CD4-positive, alpha-beta T cell (primary cell): ENCODE measurements around the gene FAM171A2. TPM values are rescaled to one million over a fixed set of nuclear protein-coding genes. Genes with fewer than 3 reads are reported as not detected.

Source experiments
- ATAC-seq: fragments of 200-7000 bp; cut with Tn5 transposase; one replicate; pipeline ENCODE4 v1.10.0; 2022; ENCODE audit warnings: mild to moderate bottlenecking; ENCODE audit not compliant: poor library complexity
- CTCF ChIA-PET: fragments of 350-600 bp; sonication (Branson Sonifier 250); formaldehyde crosslinking; loops from one replicate; lab custom pipeline; 2021; ENCODE audit warnings: antibody characterized with exemption, inconsistent platforms; lab: Charles Lee
- POLR2A ChIA-PET: fragments of 350-600 bp; sonication (Branson Sonifier 250); formaldehyde crosslinking; loops from one replicate; lab custom pipeline; 2021; ENCODE audit warnings: antibody characterized with exemption, inconsistent platforms; lab: Charles Lee
- DNase-seq, 14 experiments: peaks; one replicate each; pipeline ENCODE4 v3.0.0-alpha.2; 2013 to 2020; ENCODE audit warnings: mixed read lengths in 2 of 14
- H3K27ac ChIP-seq, 2 donors: one replicate each; pipeline versions ENCODE4 v1.5.1 to v1.7.0; 2013; ENCODE audit warnings: low read length in 2 of 2, low read depth in 1 of 2, mild to moderate bottlenecking in 1 of 2
- H3K27me3 ChIP-seq, 2 experiments: 1 replicate in 1 of 2; 2 replicates in 1 of 2; pipeline versions ENCODE4 v1.6.1 to v1.7.0; 2013; ENCODE audit warnings: low read length in 2 of 2, control low read depth in 1 of 2, mild to moderate bottlenecking in 1 of 2, moderate library complexity in 1 of 2; ENCODE audit not compliant: insufficient read depth in 2 of 2, control insufficient read depth in 1 of 2
- H3K36me3 ChIP-seq: one replicate; pipeline ENCODE4 v1.6.1; 2013; ENCODE audit warnings: low read length, control low read depth; ENCODE audit not compliant: insufficient read depth
- H3K4me1 ChIP-seq: one replicate; pipeline ENCODE4 v1.6.1; 2013; ENCODE audit warnings: low read length, control low read depth; ENCODE audit not compliant: insufficient read depth
- H3K4me3 ChIP-seq: one replicate; pipeline ENCODE4 v1.5.1; 2013; ENCODE audit warnings: mild to moderate bottlenecking, low read length, moderate library complexity
- H3K9me3 ChIP-seq, 2 experiments: 1 replicate in 1 of 2; 2 replicates in 1 of 2; pipeline versions ENCODE4 v1.6.1 to v1.7.0; 2013; ENCODE audit warnings: low read length in 2 of 2, mild to moderate bottlenecking in 2 of 2, control low read depth in 1 of 2, moderate library complexity in 1 of 2; ENCODE audit not compliant: control insufficient read depth in 1 of 2, insufficient read depth in 1 of 2
- H3K27ac Mint-ChIP-seq: one replicate; pipeline ENCODE4 v1.8.0; 2020; ENCODE audit warnings: mixed read lengths
- H3K27me3 Mint-ChIP-seq: one replicate; pipeline ENCODE4 v1.8.0; 2021; ENCODE audit warnings: mixed read lengths
- H3K36me3 Mint-ChIP-seq: one replicate; pipeline ENCODE4 v1.8.0; 2021; ENCODE audit warnings: low read depth, mixed read lengths
- H3K4me1 Mint-ChIP-seq: one replicate; pipeline ENCODE4 v1.8.0; 2021; ENCODE audit warnings: low read depth, mixed read lengths
- H3K4me3 Mint-ChIP-seq: one replicate; pipeline ENCODE4 v1.8.0; 2020; ENCODE audit warnings: mild to moderate bottlenecking, mixed read lengths
- H3K9me3 Mint-ChIP-seq: one replicate; pipeline ENCODE4 v1.8.0; 2020; ENCODE audit warnings: mixed read lengths
- intact Hi-C, 2 experiments: fragments of 100-400 bp; cut with DNase I in 1 of 2; cut with micrococcal nuclease in 1 of 2; formaldehyde crosslinking; loops; one replicate each; pipeline versions ENCODE4 v1.15.1 to v1.9.0; 2023 to 2025; cut with DNase I, micrococcal nuclease
- total RNA-seq, 174 experiments: library from RNA in 2 of 174; stranded (reverse) in 2 of 174; gene quantifications; one replicate each; pipeline ENCODE4 v1.2.3 and lab custom pipeline; 2021 to 2026
- TF ChIP-seq, protein P1 (sequence below): fragments of 200-600 bp; IDR thresholded peaks from one replicate; pipeline ENCODE4 v1.8.0; 2022; ENCODE audit warnings: antibody characterized with exemption, mild to moderate bottlenecking

Gene FAM171A2
- total RNA-seq, 2 experiments from 2014 or later, result 0.08 to 0.19 TPM

DNA sequence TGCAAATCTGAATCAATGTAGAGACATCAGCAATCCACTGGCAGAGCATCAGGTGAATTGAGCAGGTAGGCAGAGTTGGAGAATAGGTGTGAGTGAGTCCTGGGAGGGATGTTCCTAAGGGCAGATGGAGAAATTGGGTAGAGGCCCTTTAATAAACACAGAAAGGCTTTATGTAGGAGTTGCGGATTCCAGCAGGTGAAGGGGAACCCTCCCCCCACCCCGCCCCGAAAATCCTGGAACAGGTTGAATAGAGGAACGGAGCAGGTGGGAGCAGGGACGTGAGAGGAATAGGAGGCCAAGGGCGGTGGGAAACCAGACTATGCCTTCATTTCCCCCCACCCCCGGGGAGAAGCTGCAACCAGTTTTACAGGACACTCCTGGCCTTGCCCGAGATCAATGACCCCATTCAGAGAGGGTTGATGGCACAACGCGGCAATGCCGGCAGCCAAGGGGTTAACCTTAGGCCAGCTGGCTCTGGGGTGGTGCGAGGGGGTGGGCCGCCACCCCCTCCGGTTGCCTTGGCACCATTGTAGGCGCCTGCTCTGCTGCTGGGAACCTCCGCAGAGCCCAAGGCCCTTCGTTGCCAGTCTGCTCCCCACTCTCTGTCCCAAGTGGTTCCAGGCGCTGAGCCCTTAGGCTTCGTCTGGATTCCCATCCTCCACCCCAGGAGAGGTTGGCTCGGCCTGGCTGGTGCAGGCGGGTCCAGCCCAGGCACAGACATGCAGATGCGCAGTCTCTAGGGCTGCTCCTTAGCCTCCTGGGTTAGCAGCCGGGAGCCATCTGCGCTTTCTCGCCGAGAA is 56.1 kb downstream of the FAM171A2 start:
- Mint-ChIP-seq H3K36me3 (no peaks in the 10 kb centered on the region), H3K9me3 (no peaks in the 10 kb centered on the region), H3K27ac (no peak overlapping the region), H3K4me1 (peaks cover 23% of the 10 kb centered on the region), H3K4me3 (peak overlapping the region; percentile 37), H3K27me3 (peaks cover 53% of the 10 kb centered on the region)
- ATAC-seq, result peak; percentile 31
- H3K36me3 ChIP-seq, result no peaks in the 10 kb centered on the region
- no peak for DNase-seq
- intact Hi-C loops, result loop anchor here in 1 of 2 experiments (2.0 kb wide), 1 partner anchor 17 kb away; the partner anchor contains the start of gene SLC25A39
- ChIA-PET CTCF (interaction anchor here (0.6 to 1.2 kb wide), 2 partner anchors 97 to 199 kb away, joined by 3 read pairs; no protein-coding TSS in a partner anchor), POLR2A (interaction anchor here (1.0 to 2.3 kb wide), 4 partner anchors 19 to 184 kb away, joined by 3 to 12 read pairs (median 6); partner anchors contain the start of genes HDAC5 and UBTF)
- H3K4me3 ChIP-seq, result peak overlapping the region; percentile 38
- H3K4me1 ChIP-seq, result peaks cover 26% of the 10 kb centered on the region
- peaks cover 0 to 5% of the 10 kb centered on the region in 2 experiments for H3K9me3 ChIP-seq
- H3K27me3 ChIP-seq, result peaks cover 20 to 21% of the 10 kb centered on the region in 2 experiments
- TF ChIP-seq, protein P1, sequence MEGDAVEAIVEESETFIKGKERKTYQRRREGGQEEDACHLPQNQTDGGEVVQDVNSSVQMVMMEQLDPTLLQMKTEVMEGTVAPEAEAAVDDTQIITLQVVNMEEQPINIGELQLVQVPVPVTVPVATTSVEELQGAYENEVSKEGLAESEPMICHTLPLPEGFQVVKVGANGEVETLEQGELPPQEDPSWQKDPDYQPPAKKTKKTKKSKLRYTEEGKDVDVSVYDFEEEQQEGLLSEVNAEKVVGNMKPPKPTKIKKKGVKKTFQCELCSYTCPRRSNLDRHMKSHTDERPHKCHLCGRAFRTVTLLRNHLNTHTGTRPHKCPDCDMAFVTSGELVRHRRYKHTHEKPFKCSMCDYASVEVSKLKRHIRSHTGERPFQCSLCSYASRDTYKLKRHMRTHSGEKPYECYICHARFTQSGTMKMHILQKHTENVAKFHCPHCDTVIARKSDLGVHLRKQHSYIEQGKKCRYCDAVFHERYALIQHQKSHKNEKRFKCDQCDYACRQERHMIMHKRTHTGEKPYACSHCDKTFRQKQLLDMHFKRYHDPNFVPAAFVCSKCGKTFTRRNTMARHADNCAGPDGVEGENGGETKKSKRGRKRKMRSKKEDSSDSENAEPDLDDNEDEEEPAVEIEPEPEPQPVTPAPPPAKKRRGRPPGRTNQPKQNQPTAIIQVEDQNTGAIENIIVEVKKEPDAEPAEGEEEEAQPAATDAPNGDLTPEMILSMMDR, result no peak
- no peak overlapping the region for H3K27ac ChIP-seq

DNA sequence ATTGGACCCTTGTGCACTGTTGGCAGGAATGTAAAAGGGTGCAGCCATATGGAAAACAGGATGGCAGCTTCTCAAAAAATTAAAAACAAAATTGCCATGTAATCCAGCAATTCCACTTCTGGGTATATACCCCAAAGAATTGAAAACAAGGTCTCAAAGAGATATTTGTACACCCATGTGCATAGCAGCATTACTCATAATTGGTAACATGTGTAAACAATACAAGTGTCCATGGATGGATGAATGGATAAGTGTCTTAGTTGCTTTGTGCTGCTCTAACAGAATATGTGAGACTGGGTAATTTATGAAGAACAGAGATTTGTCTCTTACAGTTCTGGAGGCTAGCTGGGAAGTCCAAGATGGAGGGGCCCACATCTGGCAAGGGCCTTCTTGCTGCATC is 59.0 kb downstream of the FAM171A2 start:
- intact Hi-C loops, result no loop called here

More for the DNA sequence above, 59.0 kb downstream of the FAM171A2 start:
- Mint-ChIP-seq H3K36me3 (no peaks in the 10 kb centered on the region), H3K27me3 (peaks cover 47% of the 10 kb centered on the region), H3K4me1 (peaks cover 18% of the 10 kb centered on the region), H3K27ac (no peak overlapping the region), H3K9me3 (no peaks in the 10 kb centered on the region), H3K4me3 (no peak overlapping the region)
- peaks cover 25% of the 10 kb centered on the region for H3K4me1 ChIP-seq
- ChIA-PET POLR2A (no interaction called here), CTCF (no interaction called here)
- no peak overlapping the region for H3K27ac ChIP-seq
- peaks cover 0 to 5% of the 10 kb centered on the region in 2 experiments for H3K9me3 ChIP-seq
- ATAC-seq (no peak), DNase-seq (no peak)
- H3K27me3 ChIP-seq, result peaks cover 20% of the 10 kb centered on the region in 2 experiments
- TF ChIP-seq, protein P1, result no peak
- H3K4me3 ChIP-seq, result no peak overlapping the region
- H3K36me3 ChIP-seq, result no peaks in the 10 kb centered on the region

Other genes starting within 250 kb of the FAM171A2 start
- gene HDAC5, start 240.2 kb downstream of the FAM171A2 start, total RNA-seq, result 10 to 100 TPM; 92.0 to 92.5 TPM
- 1 to 10 TPM; 1.6 TPM for gene HROB, start 221.9 kb downstream of the FAM171A2 start, total RNA-seq
- under 1 TPM in 1 of 2 experiments, not detected in 1; 0.11 TPM for gene ASB16, start 193.1 kb downstream of the FAM171A2 start, total RNA-seq
- 10 to 100 TPM; 33.3 to 34.8 TPM for gene TMUB2, start 176.9 kb downstream of the FAM171A2 start, total RNA-seq
- gene ATXN7L3, start 164.0 kb downstream of the FAM171A2 start, total RNA-seq, result 10 to 100 TPM; 85.2 to 99.2 TPM
- gene UBTF, start 144.2 kb downstream of the FAM171A2 start, total RNA-seq, result 100 to 1,000 TPM; 148 to 158 TPM
- not detected for gene SLC4A1, start 95.7 kb downstream of the FAM171A2 start, total RNA-seq
- not detected for gene RUNDC3A, start 55.3 kb downstream of the FAM171A2 start, total RNA-seq
- gene SLC25A39, start 39.0 kb downstream of the FAM171A2 start, total RNA-seq, result 10 to 100 TPM; 55.5 to 65.5 TPM
- 10 to 100 TPM; 15.3 to 16.1 TPM for gene GRN, start 18.6 kb downstream of the FAM171A2 start, total RNA-seq
- under 1 TPM; 0.85 to 0.87 TPM for gene ITGA2B, start 25.8 kb upstream of the FAM171A2 start, total RNA-seq
- gene GPATCH8, start 139.6 kb upstream of the FAM171A2 start, total RNA-seq, result 10 to 100 TPM; 76.0 to 76.9 TPM
- not detected for gene FZD2, start 193.6 kb upstream of the FAM171A2 start, total RNA-seq